ENCODE measurements around the gene RELCH. TPM values are rescaled to one million over a fixed set of nuclear protein-coding genes. Genes with fewer than 3 reads are reported as not detected.

The RELCH gene, protein sequence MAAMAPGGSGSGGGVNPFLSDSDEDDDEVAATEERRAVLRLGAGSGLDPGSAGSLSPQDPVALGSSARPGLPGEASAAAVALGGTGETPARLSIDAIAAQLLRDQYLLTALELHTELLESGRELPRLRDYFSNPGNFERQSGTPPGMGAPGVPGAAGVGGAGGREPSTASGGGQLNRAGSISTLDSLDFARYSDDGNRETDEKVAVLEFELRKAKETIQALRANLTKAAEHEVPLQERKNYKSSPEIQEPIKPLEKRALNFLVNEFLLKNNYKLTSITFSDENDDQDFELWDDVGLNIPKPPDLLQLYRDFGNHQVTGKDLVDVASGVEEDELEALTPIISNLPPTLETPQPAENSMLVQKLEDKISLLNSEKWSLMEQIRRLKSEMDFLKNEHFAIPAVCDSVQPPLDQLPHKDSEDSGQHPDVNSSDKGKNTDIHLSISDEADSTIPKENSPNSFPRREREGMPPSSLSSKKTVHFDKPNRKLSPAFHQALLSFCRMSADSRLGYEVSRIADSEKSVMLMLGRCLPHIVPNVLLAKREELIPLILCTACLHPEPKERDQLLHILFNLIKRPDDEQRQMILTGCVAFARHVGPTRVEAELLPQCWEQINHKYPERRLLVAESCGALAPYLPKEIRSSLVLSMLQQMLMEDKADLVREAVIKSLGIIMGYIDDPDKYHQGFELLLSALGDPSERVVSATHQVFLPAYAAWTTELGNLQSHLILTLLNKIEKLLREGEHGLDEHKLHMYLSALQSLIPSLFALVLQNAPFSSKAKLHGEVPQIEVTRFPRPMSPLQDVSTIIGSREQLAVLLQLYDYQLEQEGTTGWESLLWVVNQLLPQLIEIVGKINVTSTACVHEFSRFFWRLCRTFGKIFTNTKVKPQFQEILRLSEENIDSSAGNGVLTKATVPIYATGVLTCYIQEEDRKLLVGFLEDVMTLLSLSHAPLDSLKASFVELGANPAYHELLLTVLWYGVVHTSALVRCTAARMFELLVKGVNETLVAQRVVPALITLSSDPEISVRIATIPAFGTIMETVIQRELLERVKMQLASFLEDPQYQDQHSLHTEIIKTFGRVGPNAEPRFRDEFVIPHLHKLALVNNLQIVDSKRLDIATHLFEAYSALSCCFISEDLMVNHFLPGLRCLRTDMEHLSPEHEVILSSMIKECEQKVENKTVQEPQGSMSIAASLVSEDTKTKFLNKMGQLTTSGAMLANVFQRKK
- total RNA-seq (2014; rRNA removed) (17.3 and 21.6 TPM in 2 replicates), Bru-seq, nascent RNA (percentile 85 among the genes with signal in this experiment), BruChase-seq, experiment 1, labeled RNA remaining after a 6-hour chase (percentile 65 among the genes with signal in this experiment), BruChase-seq, experiment 2, labeled RNA remaining after a 2-hour chase (percentile 83 among the genes with signal in this experiment)
- long read RNA-seq, full-length matches to known transcripts: 16 of 46 reads
- long read RNA-seq, partial matches to known transcripts: 15 of 46 reads
- long read RNA-seq, other reads (novel, unspliced or antisense): 15 of 46 reads

DNA sequence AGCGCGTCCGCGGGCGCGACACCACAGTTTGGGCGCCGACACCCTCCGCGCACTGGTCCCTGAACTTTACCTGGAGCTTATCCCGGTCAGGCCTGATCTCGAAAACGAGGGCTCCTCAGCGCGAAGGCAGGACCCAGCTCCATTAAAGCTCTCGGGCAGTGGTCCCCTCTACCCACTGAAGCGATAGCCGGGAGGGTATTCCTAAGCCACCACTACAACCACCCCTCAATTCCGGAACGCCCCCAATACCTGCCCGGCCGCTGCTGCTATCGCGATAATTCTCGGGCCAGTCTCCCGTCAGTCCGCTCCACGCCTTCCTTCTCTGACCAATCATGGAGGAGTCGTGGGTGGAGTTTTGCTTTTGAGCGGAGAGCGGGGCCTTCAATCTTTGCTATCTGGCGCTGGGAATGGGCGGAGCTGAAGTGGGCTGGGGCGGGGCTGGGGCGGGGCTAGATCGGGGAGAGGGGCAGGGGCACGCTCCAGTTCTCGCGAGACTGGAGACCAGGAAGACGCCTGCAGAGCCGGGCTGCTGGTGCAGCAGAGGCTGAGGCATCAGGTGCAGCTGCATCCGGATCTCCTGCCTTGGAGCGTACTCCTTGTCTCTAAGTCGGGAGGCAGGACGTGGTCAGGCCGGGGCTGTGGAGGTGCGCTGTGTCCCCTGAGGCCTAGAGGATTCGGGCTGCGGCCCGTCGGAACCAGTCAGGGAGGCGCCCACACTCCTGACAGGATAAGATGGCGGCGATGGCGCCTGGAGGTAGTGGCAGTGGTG, at the start of gene RELCH, which contains the start of gene PIGN:
RELCH (plus strand) TSS at position 482 of the 769 bp plus-strand sequence; CDS start at position 733, 251 bp downstream.
PIGN (minus strand) TSS at position 283 of the 769 bp plus-strand sequence. CDS start 25,703 bp downstream, outside the sequence.
- Histone ChIP-seq H3K9ac (ENCODE audit: low read length) (peak within 1 kb of the TSS; percentile 88), H3K36me3 (ENCODE audit: low read depth, low read length) (no peaks in the 10 kb centered on the region), H3K79me2 (ENCODE audit: low read length) (peaks cover 74% of the 10 kb centered on the region), H3F3A (ENCODE audit: low read length, unreplicated experiment) (no peaks in the 10 kb centered on the region), H3K9me3 (ENCODE audit: low read length) (no peaks in the 10 kb centered on the region), H3K27me3 (ENCODE audit: low read length) (no peaks in the 10 kb centered on the region), H3K4me3 (ENCODE audit: low read length) (peak within 1 kb of the TSS; percentile 99), H3K27ac (ENCODE audit: low read length) (peak within 1 kb of the TSS; percentile 47), H3K9me2 (replicated peaks; ENCODE audit: low read length) (no peaks in the 10 kb centered on the region), H3K4me1 (ENCODE audit: insufficient read depth, low read length) (peaks cover 34% of the 10 kb centered on the region), H2AFZ (ENCODE audit: low read length) (peak within 1 kb of the TSS; percentile 99), H4K20me1 (ENCODE audit: low read length) (peaks cover 27% of the 10 kb centered on the region), H3K4me2 (ENCODE audit: low read length) (peak within 1 kb of the TSS; percentile 97)
- intact Hi-C loops (cut with micrococcal nuclease): loop anchor here (1.0 to 10.0 kb wide), 4 partner anchors 198 to 530 kb away; partner anchors contain the start of genes PHLPP1 and ZCCHC2
- no TSS peak for BruUV-seq (replicated peaks)
- TF ChIP-seq, protein P1, sequence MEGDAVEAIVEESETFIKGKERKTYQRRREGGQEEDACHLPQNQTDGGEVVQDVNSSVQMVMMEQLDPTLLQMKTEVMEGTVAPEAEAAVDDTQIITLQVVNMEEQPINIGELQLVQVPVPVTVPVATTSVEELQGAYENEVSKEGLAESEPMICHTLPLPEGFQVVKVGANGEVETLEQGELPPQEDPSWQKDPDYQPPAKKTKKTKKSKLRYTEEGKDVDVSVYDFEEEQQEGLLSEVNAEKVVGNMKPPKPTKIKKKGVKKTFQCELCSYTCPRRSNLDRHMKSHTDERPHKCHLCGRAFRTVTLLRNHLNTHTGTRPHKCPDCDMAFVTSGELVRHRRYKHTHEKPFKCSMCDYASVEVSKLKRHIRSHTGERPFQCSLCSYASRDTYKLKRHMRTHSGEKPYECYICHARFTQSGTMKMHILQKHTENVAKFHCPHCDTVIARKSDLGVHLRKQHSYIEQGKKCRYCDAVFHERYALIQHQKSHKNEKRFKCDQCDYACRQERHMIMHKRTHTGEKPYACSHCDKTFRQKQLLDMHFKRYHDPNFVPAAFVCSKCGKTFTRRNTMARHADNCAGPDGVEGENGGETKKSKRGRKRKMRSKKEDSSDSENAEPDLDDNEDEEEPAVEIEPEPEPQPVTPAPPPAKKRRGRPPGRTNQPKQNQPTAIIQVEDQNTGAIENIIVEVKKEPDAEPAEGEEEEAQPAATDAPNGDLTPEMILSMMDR (conservative IDR thresholded peaks at IDR 0.05; ENCODE audit: low read depth, low read length): no peak
- TF ChIP-seq EZH2 (IDR thresholded peaks at IDR 0.05; ENCODE audit: low read length, unreplicated experiment) (no peak), EZH2phosphoT487 (IDR thresholded peaks at IDR 0.05; ENCODE audit: borderline replicate concordance, low read length) (no peak)
- ChIA-PET CTCF (interaction anchor here (0.6 to 0.8 kb wide), 2 partner anchors 25 to 63 kb away, joined by 3 to 6 read pairs; no protein-coding TSS in a partner anchor), POLR2A (ENCODE audit: unreplicated experiment) (interaction anchor here (0.5 to 0.8 kb wide), 5 partner anchors 11 to 1184 kb away, joined by 3 to 6 read pairs (median 4); no protein-coding TSS in a partner anchor)
- ATAC-seq: peak; percentile 84
- peak; percentile 98 for DNase-seq

DNA sequence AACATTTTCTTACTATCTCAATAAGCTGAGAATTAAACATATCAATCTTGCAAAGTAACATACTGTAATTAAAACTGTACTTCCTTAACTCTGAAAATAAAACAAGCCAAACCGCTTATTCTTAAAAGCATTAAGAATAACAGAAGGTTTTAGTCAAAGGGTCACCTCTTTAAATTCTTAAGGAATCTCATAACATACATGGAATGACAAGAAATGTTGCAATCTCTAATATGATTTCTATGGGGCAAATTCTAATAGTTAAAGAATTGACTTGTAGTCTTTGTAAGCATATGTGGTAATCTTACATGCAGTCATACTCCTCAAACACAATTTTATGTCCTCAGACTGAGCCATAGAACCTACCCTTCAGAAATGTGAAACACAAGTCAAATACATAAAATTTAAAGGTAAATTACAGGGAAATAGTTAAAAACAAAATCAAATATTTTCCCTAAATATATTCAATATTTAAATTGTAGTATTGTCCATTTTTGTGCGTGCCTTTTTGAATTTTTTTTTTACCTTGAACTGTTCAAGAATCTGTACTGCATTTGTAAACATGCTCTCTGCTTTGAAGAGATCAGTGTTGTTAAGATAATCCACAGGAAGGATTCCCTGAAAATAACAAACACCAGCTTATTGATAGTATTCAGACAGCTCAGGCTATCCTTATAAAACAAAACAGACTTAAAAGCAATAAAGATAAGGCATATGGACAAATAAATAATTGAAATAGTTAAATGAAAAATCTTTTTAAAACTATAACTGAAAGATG, 48.4 kb upstream of the RELCH start:
- BruUV-seq (replicated peaks): no TSS peak
- DNase-seq (no peak), ATAC-seq (no peak)

More for the DNA sequence above, 48.4 kb upstream of the RELCH start:
- Histone ChIP-seq H3K4me1 (ENCODE audit: insufficient read depth, low read length) (no peaks in the 10 kb centered on the region), H3K36me3 (ENCODE audit: low read depth, low read length) (no peaks in the 10 kb centered on the region), H3K4me3 (ENCODE audit: low read length) (no peak overlapping the region), H2AFZ (ENCODE audit: low read length) (no peak overlapping the region), H3K4me2 (ENCODE audit: low read length) (no peak overlapping the region), H3K79me2 (ENCODE audit: low read length) (no peaks in the 10 kb centered on the region), H3K9me3 (ENCODE audit: low read length) (no peaks in the 10 kb centered on the region), H3K27ac (ENCODE audit: low read length) (no peak overlapping the region), H3K9ac (ENCODE audit: low read length) (no peak overlapping the region), H3K9me2 (replicated peaks; ENCODE audit: low read length) (no peaks in the 10 kb centered on the region), H3K27me3 (ENCODE audit: low read length) (no peaks in the 10 kb centered on the region), H4K20me1 (ENCODE audit: low read length) (no peaks in the 10 kb centered on the region), H3F3A (ENCODE audit: low read length, unreplicated experiment) (no peaks in the 10 kb centered on the region)
- intact Hi-C loops (cut with micrococcal nuclease): loop anchor here (10.0 kb wide), 1 partner anchor 1454 kb away; no protein-coding TSS in a partner anchor
- TF ChIP-seq EZH2 (IDR thresholded peaks at IDR 0.05; ENCODE audit: low read length, unreplicated experiment) (no peak), EZH2phosphoT487 (IDR thresholded peaks at IDR 0.05; ENCODE audit: borderline replicate concordance, low read length) (no peak)
- TF ChIP-seq, protein P1 (conservative IDR thresholded peaks at IDR 0.05; ENCODE audit: low read depth, low read length): no peak
- ChIA-PET CTCF (no interaction called here), POLR2A (ENCODE audit: unreplicated experiment) (no interaction called here)

Data from PC-3 (cell line).